OCI-LY7 (cell line): ENCODE data around the gene NGB.

Source experiments
- CTCF ChIP-seq: fragments of 200-600 bp; sonication (generic); conservative IDR thresholded peaks from 2 replicates; pipeline ENCODE4 v1.5.1; 2014; ENCODE audit warnings: mild to moderate bottlenecking, antibody characterized with exemption, low read length, moderate library complexity, mixed read lengths
- EZH2phosphoT487 ChIP-seq: fragments of 200-600 bp; sonication (generic); IDR thresholded peaks from 2 replicates; pipeline ENCODE4 v1.6.1; 2018; ENCODE audit warnings: low read depth, borderline replicate concordance, mild to moderate bottlenecking, mixed run types, antibody characterized with exemption, low read length, moderate library complexity, mixed read lengths

GRCh38 chr14:77251870-77252269 is 19.1 kb downstream of the NGB start:
- no peak for TF ChIP-seq EZH2phosphoT487
- TF ChIP-seq CTCF, result no peak
